DMS79 (cell line): Measurements from ENCODE around the gene MFSD12.
"Not testable (repeated sequence)": the region's sequence is repeated elsewhere in the genome, so short reads cannot be mapped to it uniquely, and the experiment has no call there.

ENCODE experiments used
- DNase-seq: peaks from one replicate; lab custom pipeline; 2025; lab: John Stamatoyannopoulos, UW

The MFSD12 gene

GRCh38 chr19:3522421-3523360 is 34.7 kb downstream of the MFSD12 start:
- no peak for DNase-seq

- DNase-seq: no peak
These were observed 36.3 kb downstream of the MFSD12 start for GRCh38 chr19:3521104-3521445.

GRCh38 chr19:3520166-3521103 is 37.0 kb downstream of the MFSD12 start:
- no peak for DNase-seq

GRCh38 chr19:3519126-3519525 is 38.3 kb downstream of the MFSD12 start:
- no peak for DNase-seq

- no peak for DNase-seq
These were observed 38.7 kb downstream of the MFSD12 start for GRCh38 chr19:3518659-3519058.

GRCh38 chr19:3518255-3518654 is 39.1 kb downstream of the MFSD12 start:
- no peak for DNase-seq

- DNase-seq: no peak
These were observed 39.7 kb downstream of the MFSD12 start for GRCh38 chr19:3517638-3518037.

GRCh38 chr19:3516675-3517207 is 40.6 kb downstream of the MFSD12 start:
- DNase-seq: peak; percentile 70

- DNase-seq: no peak
These were observed 41.4 kb downstream of the MFSD12 start for GRCh38 chr19:3515891-3516422.

GRCh38 chr19:3514930-3515329 is 42.5 kb downstream of the MFSD12 start:
- no peak for DNase-seq

GRCh38 chr19:3513229-3514140 is 43.9 kb downstream of the MFSD12 start:
- DNase-seq: no peak

- DNase-seq: no peak
These were observed 44.7 kb downstream of the MFSD12 start for GRCh38 chr19:3512562-3513228.

GRCh38 chr19:3511506-3512251 is 45.7 kb downstream of the MFSD12 start:
- no peak for DNase-seq

GRCh38 chr19:3510727-3511126 is 46.7 kb downstream of the MFSD12 start:
- DNase-seq: no peak

- DNase-seq: no peak
These were observed 47.8 kb downstream of the MFSD12 start for GRCh38 chr19:3509566-3509989.

GRCh38 chr19:3508771-3509535 is 48.4 kb downstream of the MFSD12 start:
- DNase-seq: no peak

- DNase-seq: not testable (repeated sequence)
These were observed 49.2 kb downstream of the MFSD12 start for GRCh38 chr19:3508121-3508661.

- DNase-seq: no peak
These were observed 49.8 kb downstream of the MFSD12 start for GRCh38 chr19:3507371-3508120.
